Hepatocyte (in vitro differentiated cells): Measurements from ENCODE around the gene MIPOL1.

ENCODE experiments used
- EZH2phosphoT487 ChIP-seq: fragments of 200-600 bp; sonication (generic); IDR thresholded peaks from one replicate; pipeline ENCODE4 v1.6.1; 2018; ENCODE audit warnings: antibody characterized with exemption, mild to moderate bottlenecking, low read depth, moderate library complexity; ENCODE audit not compliant: unreplicated experiment, severe bottlenecking
- TF ChIP-seq, protein P1 (sequence below): fragments of 200-600 bp; sonication (generic); IDR thresholded peaks from 2 replicates; pipeline ENCODE4 v1.5.1; 2016; ENCODE audit warnings: antibody characterized with exemption, mild to moderate bottlenecking; ENCODE audit not compliant: poor library complexity

DNA sequence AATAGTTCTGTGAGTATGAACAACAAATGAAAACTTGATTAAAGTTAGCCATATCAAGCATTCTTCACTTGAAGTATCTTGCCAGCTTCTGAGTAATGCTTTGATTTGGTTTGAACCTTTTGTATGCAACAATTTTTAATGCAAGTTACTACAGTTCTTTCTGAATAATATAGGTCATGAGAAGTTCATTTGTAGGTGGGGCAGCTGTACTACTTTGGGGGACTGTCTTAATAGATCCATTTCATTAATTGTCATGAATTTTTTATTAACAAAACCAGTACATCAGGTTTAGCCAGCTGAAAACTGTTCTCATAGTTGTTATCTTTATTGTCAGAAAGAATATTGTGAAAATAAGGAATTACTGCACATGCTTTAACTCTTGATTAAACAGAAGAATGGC, 254.6 kb downstream of the MIPOL1 start:
- TF ChIP-seq, protein P1, sequence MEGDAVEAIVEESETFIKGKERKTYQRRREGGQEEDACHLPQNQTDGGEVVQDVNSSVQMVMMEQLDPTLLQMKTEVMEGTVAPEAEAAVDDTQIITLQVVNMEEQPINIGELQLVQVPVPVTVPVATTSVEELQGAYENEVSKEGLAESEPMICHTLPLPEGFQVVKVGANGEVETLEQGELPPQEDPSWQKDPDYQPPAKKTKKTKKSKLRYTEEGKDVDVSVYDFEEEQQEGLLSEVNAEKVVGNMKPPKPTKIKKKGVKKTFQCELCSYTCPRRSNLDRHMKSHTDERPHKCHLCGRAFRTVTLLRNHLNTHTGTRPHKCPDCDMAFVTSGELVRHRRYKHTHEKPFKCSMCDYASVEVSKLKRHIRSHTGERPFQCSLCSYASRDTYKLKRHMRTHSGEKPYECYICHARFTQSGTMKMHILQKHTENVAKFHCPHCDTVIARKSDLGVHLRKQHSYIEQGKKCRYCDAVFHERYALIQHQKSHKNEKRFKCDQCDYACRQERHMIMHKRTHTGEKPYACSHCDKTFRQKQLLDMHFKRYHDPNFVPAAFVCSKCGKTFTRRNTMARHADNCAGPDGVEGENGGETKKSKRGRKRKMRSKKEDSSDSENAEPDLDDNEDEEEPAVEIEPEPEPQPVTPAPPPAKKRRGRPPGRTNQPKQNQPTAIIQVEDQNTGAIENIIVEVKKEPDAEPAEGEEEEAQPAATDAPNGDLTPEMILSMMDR: no peak
- TF ChIP-seq EZH2phosphoT487: no peak
